ENCODE results near the gene NEU2. TPM values are rescaled to one million over a fixed set of nuclear protein-coding genes. Genes with fewer than 3 reads are reported as not detected.
"Not testable (repeated sequence)": the region's sequence is repeated elsewhere in the genome, so short reads cannot be mapped to it uniquely, and the experiment has no call there.

NEU2 gene
- total RNA-seq, 2 donors from 2014 or later = not detected

- H3K27ac Mint-ChIP-seq = no peak overlapping the region
- H3K36me3 Mint-ChIP-seq (ENCODE audit: low read depth) = peaks cover 2% of the 10 kb centered on the region
- H3K9me3 ChIP-seq (ENCODE audit: control insufficient read depth, low read length, poor library complexity, severe bottlenecking) = no peaks in the 10 kb centered on the region
- ATAC-seq = no peak
- no peak overlapping the region for H3K4me3 Mint-ChIP-seq
- no peaks in the 10 kb centered on the region for H3K4me1 Mint-ChIP-seq
- DNase-seq = no peak
- H3K27me3 Mint-ChIP-seq = peaks cover 9% of the 10 kb centered on the region
Measured at GRCh38 chr2:233013650-233014049, 18.8 kb upstream of the NEU2 start.

GRCh38 chr2:233015019-233015645 lies 17.3 kb upstream of the NEU2 start:
- no peaks in the 10 kb centered on the region for H3K9me3 ChIP-seq (ENCODE audit: control insufficient read depth, low read length, poor library complexity, severe bottlenecking)
- peaks cover 2% of the 10 kb centered on the region for H3K36me3 Mint-ChIP-seq (ENCODE audit: low read depth)
- peaks cover 9% of the 10 kb centered on the region for H3K27me3 Mint-ChIP-seq
- no peaks in the 10 kb centered on the region for H3K4me1 Mint-ChIP-seq
- H3K4me3 Mint-ChIP-seq = no peak overlapping the region
- no peak overlapping the region for H3K27ac Mint-ChIP-seq
- no peak for DNase-seq
- ATAC-seq = no peak

- Mint-ChIP-seq H3K36me3 (ENCODE audit: low read depth) (peaks cover 2% of the 10 kb centered on the region), H3K4me1 (no peaks in the 10 kb centered on the region), H3K27ac (no peak overlapping the region), H3K27me3 (no peaks in the 10 kb centered on the region), H3K4me3 (no peak overlapping the region)
- DNase-seq (no peak), ATAC-seq (no peak)
- H3K9me3 ChIP-seq (ENCODE audit: control insufficient read depth, low read length, poor library complexity, severe bottlenecking) = no peaks in the 10 kb centered on the region
Measured at GRCh38 chr2:233017947-233018346, 14.5 kb upstream of the NEU2 start.

GRCh38 chr2:233019610-233020009 lies 12.9 kb upstream of the NEU2 start:
- ATAC-seq; DNase-seq; H3K36me3 Mint-ChIP-seq (ENCODE audit: low read depth); H3K27me3 Mint-ChIP-seq; H3K27ac Mint-ChIP-seq; H3K9me3 ChIP-seq (ENCODE audit: control insufficient read depth, low read length, poor library complexity, severe bottlenecking); H3K4me3 Mint-ChIP-seq; H3K4me1 Mint-ChIP-seq: not testable (repeated sequence)

GRCh38 chr2:233020454-233020853 lies 12.0 kb upstream of the NEU2 start:
- H3K36me3 Mint-ChIP-seq (ENCODE audit: low read depth) = peaks cover 2% of the 10 kb centered on the region
- H3K4me3 Mint-ChIP-seq = no peak overlapping the region
- H3K4me1 Mint-ChIP-seq = no peaks in the 10 kb centered on the region

GRCh38 chr2:233021771-233022170 lies 10.7 kb upstream of the NEU2 start:
- DNase-seq = no peak
- H3K9me3 ChIP-seq (ENCODE audit: control insufficient read depth, low read length, poor library complexity, severe bottlenecking) = no peaks in the 10 kb centered on the region
- ATAC-seq = no peak
- Mint-ChIP-seq H3K4me3 (no peak overlapping the region), H3K27me3 (no peaks in the 10 kb centered on the region), H3K27ac (no peak overlapping the region), H3K36me3 (ENCODE audit: low read depth) (peaks cover 2% of the 10 kb centered on the region), H3K4me1 (no peaks in the 10 kb centered on the region)

More at GRCh38 chr2:233020454-233020853, 12.0 kb upstream of the NEU2 start:
- Mint-ChIP-seq H3K27ac (no peak overlapping the region), H3K27me3 (no peaks in the 10 kb centered on the region)
- no peak for DNase-seq
- no peak for ATAC-seq
- H3K9me3 ChIP-seq (ENCODE audit: control insufficient read depth, low read length, poor library complexity, severe bottlenecking) = no peaks in the 10 kb centered on the region

GRCh38 chr2:233022561-233022960 lies 9.9 kb upstream of the NEU2 start:
- no peaks in the 10 kb centered on the region for H3K9me3 ChIP-seq (ENCODE audit: control insufficient read depth, low read length, poor library complexity, severe bottlenecking)
- Mint-ChIP-seq H3K27me3 (no peaks in the 10 kb centered on the region), H3K36me3 (ENCODE audit: low read depth) (peaks cover under 1% of the 10 kb centered on the region), H3K4me1 (no peaks in the 10 kb centered on the region), H3K27ac (no peak overlapping the region), H3K4me3 (no peak overlapping the region)
- no peak for DNase-seq
- ATAC-seq = no peak

GRCh38 chr2:233023007-233023760 lies 9.3 kb upstream of the NEU2 start:
- no peaks in the 10 kb centered on the region for H3K27me3 Mint-ChIP-seq
- no peak overlapping the region for H3K4me3 Mint-ChIP-seq
- no peaks in the 10 kb centered on the region for H3K4me1 Mint-ChIP-seq
- no peaks in the 10 kb centered on the region for H3K36me3 Mint-ChIP-seq (ENCODE audit: low read depth)
- ATAC-seq (no peak), DNase-seq (no peak)
- no peaks in the 10 kb centered on the region for H3K9me3 ChIP-seq (ENCODE audit: control insufficient read depth, low read length, poor library complexity, severe bottlenecking)
- H3K27ac Mint-ChIP-seq = no peak overlapping the region

GRCh38 chr2:233023761-233024410 lies 8.6 kb upstream of the NEU2 start:
- DNase-seq (no peak), ATAC-seq (no peak)
- no peaks in the 10 kb centered on the region for H3K27me3 Mint-ChIP-seq
- H3K4me3 Mint-ChIP-seq = no peak overlapping the region
- H3K4me1 Mint-ChIP-seq = no peaks in the 10 kb centered on the region
- H3K27ac Mint-ChIP-seq = no peak overlapping the region
- no peaks in the 10 kb centered on the region for H3K9me3 ChIP-seq (ENCODE audit: control insufficient read depth, low read length, poor library complexity, severe bottlenecking)
- H3K36me3 Mint-ChIP-seq (ENCODE audit: low read depth) = no peaks in the 10 kb centered on the region

GRCh38 chr2:233025706-233026105 lies 6.8 kb upstream of the NEU2 start:
- ATAC-seq = no peak
- no peaks in the 10 kb centered on the region for H3K9me3 ChIP-seq (ENCODE audit: control insufficient read depth, low read length, poor library complexity, severe bottlenecking)
- H3K27me3 Mint-ChIP-seq = no peaks in the 10 kb centered on the region
- H3K27ac Mint-ChIP-seq = no peak overlapping the region
- H3K36me3 Mint-ChIP-seq (ENCODE audit: low read depth) = no peaks in the 10 kb centered on the region
- no peaks in the 10 kb centered on the region for H3K4me1 Mint-ChIP-seq
- DNase-seq = no peak
- no peak overlapping the region for H3K4me3 Mint-ChIP-seq

- H3K9me3 ChIP-seq (ENCODE audit: control insufficient read depth, low read length, poor library complexity, severe bottlenecking) = no peaks in the 10 kb centered on the region
- Mint-ChIP-seq H3K4me1 (no peaks in the 10 kb centered on the region), H3K4me3 (no peak overlapping the region), H3K36me3 (ENCODE audit: low read depth) (no peaks in the 10 kb centered on the region), H3K27me3 (no peaks in the 10 kb centered on the region), H3K27ac (no peak overlapping the region)
- DNase-seq = no peak
- no peak for ATAC-seq
Measured at GRCh38 chr2:233026198-233026813, 6.2 kb upstream of the NEU2 start.

GRCh38 chr2:233029321-233029720 lies 3.2 kb upstream of the NEU2 start:
- DNase-seq (no peak), ATAC-seq (no peak)
- Mint-ChIP-seq H3K27ac (peak overlapping the region; percentile 37), H3K4me1 (no peaks in the 10 kb centered on the region), H3K36me3 (ENCODE audit: low read depth) (no peaks in the 10 kb centered on the region), H3K27me3 (no peaks in the 10 kb centered on the region), H3K4me3 (no peak overlapping the region)
- no peaks in the 10 kb centered on the region for H3K9me3 ChIP-seq (ENCODE audit: control insufficient read depth, low read length, poor library complexity, severe bottlenecking)

All from T-helper 17 cell (primary cell).